Measurements from ENCODE around the gene JAG1.

Gene JAG1

GRCh38 chr20:10632721-10633509, 40.9 kb downstream of the JAG1 start:
- Histone ChIP-seq H3K9me3 (ENCODE audit: insufficient read depth, low read depth, low read length) (no peaks in the 10 kb centered on the region), H3K14ac (ENCODE audit: low read length) (no peak overlapping the region)

GRCh38 chr20:10631126-10631525, 42.7 kb downstream of the JAG1 start:
- H3K9me3 ChIP-seq (ENCODE audit: insufficient read depth, low read depth, low read length), result no peaks in the 10 kb centered on the region
- H3K4me3 ChIP-seq (ENCODE audit: low read depth, low read length), result no peak overlapping the region
- no peaks in the 10 kb centered on the region for H3K36me3 ChIP-seq (ENCODE audit: control insufficient read depth in 1 of 2, insufficient read depth in 2 of 2, low read length in 2 of 2)
- no peak overlapping the region for H3K9ac ChIP-seq (ENCODE audit: low read length)
- H3K79me2 ChIP-seq (ENCODE audit: control insufficient read depth, insufficient read depth, low read length, poor library complexity), result no peaks in the 10 kb centered on the region
- no peak overlapping the region for H3K4ac ChIP-seq (ENCODE audit: low read depth, low read length)
- H2BK12ac ChIP-seq (ENCODE audit: low read length), result peak overlapping the region; percentile 91
- WGBS (ENCODE audit: extremely low coverage, insufficient coverage, insufficient read length), result no CpG with 5 or more reads among the region's 4 CpGs
- H2AK5ac ChIP-seq (ENCODE audit: low read length), result peak overlapping the region; percentile 90
- peak overlapping the region; percentile 72 for H3K18ac ChIP-seq (ENCODE audit: low read length)
- H4K91ac ChIP-seq (ENCODE audit: low read depth, low read length), result peak overlapping the region; percentile 51
- DNase-seq, result no peak
- peak overlapping the region; percentile 14 for H2BK120ac ChIP-seq (ENCODE audit: insufficient read depth, low read length, poor library complexity)
- no peak overlapping the region for H2AFZ ChIP-seq (ENCODE audit: insufficient read depth, low read length, poor library complexity)
- peaks cover 16% of the 10 kb centered on the region for H3K79me1 ChIP-seq (ENCODE audit: low read length)
- no peak overlapping the region for H3K4me2 ChIP-seq (ENCODE audit: low read length)
- H3K27ac ChIP-seq (ENCODE audit: low read depth, low read length), result no peak overlapping the region
- H3K27me3 ChIP-seq (ENCODE audit: insufficient read depth, low read length), result no peaks in the 10 kb centered on the region
- H3K4me1 ChIP-seq (ENCODE audit: control insufficient read depth in 1 of 2, insufficient read depth in 2 of 2, low read length in 2 of 2), result peaks cover 24 to 27% of the 10 kb centered on the region in 2 experiments
- no peak overlapping the region for H4K8ac ChIP-seq (ENCODE audit: low read depth, low read length)
- no peak overlapping the region for H3K14ac ChIP-seq (ENCODE audit: low read length)
- no peak overlapping the region for H4K12ac ChIP-seq (ENCODE audit: low read depth, low read length)
- no peak overlapping the region for H2BK5ac ChIP-seq (ENCODE audit: low read depth, low read length, poor library complexity)
- H3K23ac ChIP-seq (ENCODE audit: low read length), result no peak overlapping the region

More at GRCh38 chr20:10632721-10633509, 40.9 kb downstream of the JAG1 start:
- Histone ChIP-seq H2BK5ac (ENCODE audit: low read depth, low read length, poor library complexity) (peak overlapping the region; percentile 68), H3K4ac (ENCODE audit: low read depth, low read length) (no peak overlapping the region), H3K27me3 (ENCODE audit: insufficient read depth, low read length) (no peaks in the 10 kb centered on the region), H2AK5ac (ENCODE audit: low read length) (no peak overlapping the region), H4K12ac (ENCODE audit: low read depth, low read length) (no peak overlapping the region), H3K23ac (ENCODE audit: low read length) (no peak overlapping the region), H2AFZ (ENCODE audit: insufficient read depth, low read length, poor library complexity) (no peak overlapping the region), H3K18ac (ENCODE audit: low read length) (no peak overlapping the region), H4K91ac (ENCODE audit: low read depth, low read length) (peak overlapping the region; percentile 46), H2BK120ac (ENCODE audit: insufficient read depth, low read length, poor library complexity) (peak overlapping the region; percentile 68), H3K4me1 (ENCODE audit: control insufficient read depth in 1 of 2, insufficient read depth in 2 of 2, low read length in 2 of 2) (peaks cover 24 to 27% of the 10 kb centered on the region in 2 experiments), H2BK12ac (ENCODE audit: low read length) (no peak overlapping the region), H3K79me2 (ENCODE audit: control insufficient read depth, insufficient read depth, low read length, poor library complexity) (no peaks in the 10 kb centered on the region), H3K27ac (ENCODE audit: low read depth, low read length) (peak overlapping the region; percentile 72), H3K36me3 (ENCODE audit: control insufficient read depth in 1 of 2, insufficient read depth in 2 of 2, low read length in 2 of 2) (peaks cover 8 to 10% of the 10 kb centered on the region in 2 experiments), H3K9ac (ENCODE audit: low read length) (no peak overlapping the region), H3K4me2 (ENCODE audit: low read length) (no peak overlapping the region), H4K8ac (ENCODE audit: low read depth, low read length) (no peak overlapping the region), H3K79me1 (ENCODE audit: low read length) (peaks cover 16% of the 10 kb centered on the region), H3K4me3 (ENCODE audit: low read depth, low read length) (no peak overlapping the region)
- DNase-seq, result peak; percentile 56 to 86
- WGBS (ENCODE audit: extremely low coverage, insufficient coverage, insufficient read length), result no CpG with 5 or more reads among the region's 13 CpGs

- no peaks in the 10 kb centered on the region for H3K79me2 ChIP-seq (ENCODE audit: control insufficient read depth, insufficient read depth, low read length, poor library complexity)
- no peak overlapping the region for H2AFZ ChIP-seq (ENCODE audit: insufficient read depth, low read length, poor library complexity)
- peak overlapping the region; percentile 91 for H2BK12ac ChIP-seq (ENCODE audit: low read length)
- no peak overlapping the region for H3K9ac ChIP-seq (ENCODE audit: low read length)
- no peaks in the 10 kb centered on the region for H3K27me3 ChIP-seq (ENCODE audit: insufficient read depth, low read length)
- H3K36me3 ChIP-seq (ENCODE audit: control insufficient read depth in 1 of 2, insufficient read depth in 2 of 2, low read length in 2 of 2), result no peaks in the 10 kb centered on the region
- H3K23ac ChIP-seq (ENCODE audit: low read length), result no peak overlapping the region
- H3K79me1 ChIP-seq (ENCODE audit: low read length), result peaks cover 17% of the 10 kb centered on the region
- H4K12ac ChIP-seq (ENCODE audit: low read depth, low read length), result no peak overlapping the region
- peak overlapping the region; percentile 4 for H2BK120ac ChIP-seq (ENCODE audit: insufficient read depth, low read length, poor library complexity)
- H2AK5ac ChIP-seq (ENCODE audit: low read length), result peak overlapping the region; percentile 36
- H3K14ac ChIP-seq (ENCODE audit: low read length), result peak overlapping the region; percentile 30
- peak overlapping the region; percentile 17 for H4K8ac ChIP-seq (ENCODE audit: low read depth, low read length)
- peaks cover 24% of the 10 kb centered on the region in 2 experiments for H3K4me1 ChIP-seq (ENCODE audit: control insufficient read depth in 1 of 2, insufficient read depth in 2 of 2, low read length in 2 of 2)
- H3K9me3 ChIP-seq (ENCODE audit: insufficient read depth, low read depth, low read length), result no peaks in the 10 kb centered on the region
- WGBS (ENCODE audit: extremely low coverage, insufficient coverage, insufficient read length), result no CpG with 5 or more reads among the region's 9 CpGs
- no peak overlapping the region for H3K4me3 ChIP-seq (ENCODE audit: low read depth, low read length)
- H4K91ac ChIP-seq (ENCODE audit: low read depth, low read length), result peak overlapping the region; percentile 76
- H3K18ac ChIP-seq (ENCODE audit: low read length), result peak overlapping the region; percentile 38
- H3K4ac ChIP-seq (ENCODE audit: low read depth, low read length), result no peak overlapping the region
- peak overlapping the region; percentile 77 for H3K27ac ChIP-seq (ENCODE audit: low read depth, low read length)
- peak overlapping the region; percentile 38 for H2BK5ac ChIP-seq (ENCODE audit: low read depth, low read length, poor library complexity)
- no peak for DNase-seq
- H3K4me2 ChIP-seq (ENCODE audit: low read length), result no peak overlapping the region
These were observed 43.7 kb downstream of the JAG1 start for GRCh38 chr20:10629946-10630650.

GRCh38 chr20:10626896-10627295, 46.9 kb downstream of the JAG1 start:
- Histone ChIP-seq H3K4me3 (ENCODE audit: low read depth, low read length) (no peak overlapping the region), H3K9ac (ENCODE audit: low read length) (no peak overlapping the region), H4K91ac (ENCODE audit: low read depth, low read length) (no peak overlapping the region), H2AFZ (ENCODE audit: insufficient read depth, low read length, poor library complexity) (no peak overlapping the region), H3K9me3 (ENCODE audit: insufficient read depth, low read depth, low read length) (peaks cover 4% of the 10 kb centered on the region), H3K18ac (ENCODE audit: low read length) (no peak overlapping the region), H3K4me1 (ENCODE audit: control insufficient read depth in 1 of 2, insufficient read depth in 2 of 2, low read length in 2 of 2) (peaks cover 21 to 27% of the 10 kb centered on the region in 2 experiments), H4K8ac (ENCODE audit: low read depth, low read length) (no peak overlapping the region), H3K4ac (ENCODE audit: low read depth, low read length) (no peak overlapping the region), H2BK5ac (ENCODE audit: low read depth, low read length, poor library complexity) (no peak overlapping the region), H3K36me3 (ENCODE audit: control insufficient read depth in 1 of 2, insufficient read depth in 2 of 2, low read length in 2 of 2) (no peaks in the 10 kb centered on the region), H3K79me1 (ENCODE audit: low read length) (peaks cover 25% of the 10 kb centered on the region), H3K27ac (ENCODE audit: low read depth, low read length) (no peak overlapping the region), H2AK5ac (ENCODE audit: low read length) (no peak overlapping the region), H3K14ac (ENCODE audit: low read length) (no peak overlapping the region), H2BK12ac (ENCODE audit: low read length) (no peak overlapping the region), H3K79me2 (ENCODE audit: control insufficient read depth, insufficient read depth, low read length, poor library complexity) (peaks cover 1% of the 10 kb centered on the region), H3K4me2 (ENCODE audit: low read length) (no peak overlapping the region), H3K27me3 (ENCODE audit: insufficient read depth, low read length) (no peaks in the 10 kb centered on the region), H2BK120ac (ENCODE audit: insufficient read depth, low read length, poor library complexity) (no peak overlapping the region), H3K23ac (ENCODE audit: low read length) (no peak overlapping the region), H4K12ac (ENCODE audit: low read depth, low read length) (no peak overlapping the region)
- no CpG with 5 or more reads among the region's 3 CpGs for WGBS (ENCODE audit: extremely low coverage, insufficient coverage, insufficient read length)
- DNase-seq, result no peak
